IMR-90 (cell line): Measurements from ENCODE around the gene KAT7. TPM values are rescaled to one million over a fixed set of nuclear protein-coding genes. Genes with fewer than 3 reads are reported as not detected.

ENCODE experiments used
- ATAC-seq: fragments of 200-7000 bp; cut with Tn5 transposase; 2 replicates; pipeline ENCODE4 v1.9.1; 2020; ENCODE audit warnings: low read depth, mild to moderate bottlenecking, moderate library complexity
- BruUV-seq: library from RNA; stranded (reverse); fragments of 400-500 nt; replicated peaks from 2 replicates; lab custom pipeline; 2021; lab: Mats Ljungman, UMichigan
- CTCF ChIA-PET: fragments of 300-600 bp; formaldehyde crosslinking; extraction: SDS; loops from one replicate; lab custom pipeline; 2021; ENCODE audit warnings: antibody characterized with exemption; lab: Yijun Ruan, JAX
- POLR2A ChIA-PET: fragments of 300-600 bp; sonication (Branson Sonifier 250); formaldehyde crosslinking; loops from one replicate; lab custom pipeline; 2022; ENCODE audit warnings: antibody characterized with exemption; ENCODE audit not compliant: unreplicated experiment; lab: Charles Lee
- DNase-seq: peaks from one replicate; pipeline ENCODE4 v3.0.0; 2013
- H2AFZ ChIP-seq: replicated peaks from 2 replicates; pipeline ENCODE3; 2013; ENCODE audit warnings: low read length, mild to moderate bottlenecking; ENCODE audit not compliant: poor library complexity
- H2AK5ac ChIP-seq: 2 replicates; pipeline ENCODE4 v1.6.1; 2013; ENCODE audit warnings: low read depth, low read length, inconsistent platforms
- H2AK9ac ChIP-seq: replicated peaks from 2 replicates; pipeline ENCODE3; 2013; ENCODE audit warnings: mild to moderate bottlenecking, low read depth, low read length, moderate library complexity; ENCODE audit not compliant: poor library complexity
- H2BK120ac ChIP-seq: 2 replicates; pipeline ENCODE4 v1.6.1; 2013; ENCODE audit warnings: low read depth, low read length, inconsistent platforms
- H2BK15ac ChIP-seq: 3 replicates; pipeline ENCODE4 v1.6.1; 2013; ENCODE audit warnings: low read depth, low read length, inconsistent platforms
- H2BK20ac ChIP-seq: 2 replicates; pipeline ENCODE4 v1.6.1; 2013; ENCODE audit warnings: low read depth, mild to moderate bottlenecking, inconsistent platforms, low read length, moderate library complexity
- H2BK5ac ChIP-seq: 2 replicates; pipeline ENCODE4 v1.6.1; 2013; ENCODE audit warnings: mild to moderate bottlenecking, low read depth, low read length, inconsistent platforms; ENCODE audit not compliant: poor library complexity, severe bottlenecking
- H3K14ac ChIP-seq: replicated peaks from 2 replicates; pipeline ENCODE4 v1.6.1; 2013; ENCODE audit warnings: low read depth, low read length, inconsistent platforms
- H3K18ac ChIP-seq: 2 replicates; pipeline ENCODE4 v1.6.1; 2013; ENCODE audit warnings: low read depth, low read length, control low read depth
- H3K23ac ChIP-seq: 2 replicates; pipeline ENCODE4 v1.6.1; 2013; ENCODE audit warnings: low read depth, low read length, inconsistent platforms
- H3K27ac ChIP-seq: 2 replicates; pipeline ENCODE4 v1.5.1; 2013; ENCODE audit warnings: mild to moderate bottlenecking, control low read depth, low read length; ENCODE audit not compliant: insufficient read depth
- H3K27me3 ChIP-seq: 2 replicates; pipeline ENCODE4 v1.6.1; 2013; ENCODE audit warnings: low read length; ENCODE audit not compliant: control insufficient read depth, insufficient read depth
- H3K36me3 ChIP-seq: 2 replicates; pipeline ENCODE4 v1.6.1; 2013; ENCODE audit warnings: low read length, mixed read lengths; ENCODE audit not compliant: control insufficient read depth, insufficient read depth
- H3K4ac ChIP-seq: 2 replicates; pipeline ENCODE4 v1.6.1; 2013; ENCODE audit warnings: low read depth, low read length, inconsistent platforms
- H3K4me1 ChIP-seq: 2 replicates; pipeline ENCODE4 v1.6.1; 2013; ENCODE audit warnings: low read length, mixed read lengths; ENCODE audit not compliant: control insufficient read depth, insufficient read depth
- H3K4me2 ChIP-seq: 2 replicates; pipeline ENCODE4 v1.6.1; 2013; ENCODE audit warnings: low read depth, mild to moderate bottlenecking, control low read depth, low read length, moderate library complexity
- H3K4me3 ChIP-seq: 2 replicates; pipeline ENCODE4 v1.5.1; 2013; ENCODE audit warnings: low read depth, mild to moderate bottlenecking, control low read depth, low read length, moderate library complexity; ENCODE audit not compliant: insufficient read depth
- H3K56ac ChIP-seq: 2 replicates; pipeline ENCODE4 v1.6.1; 2013; ENCODE audit warnings: low read length, inconsistent platforms; ENCODE audit not compliant: insufficient read depth; ENCODE audit errors: extremely low read depth
- H3K79me1 ChIP-seq, 2 experiments: 2 replicates each; pipeline ENCODE4 v1.6.1; 2013; ENCODE audit warnings: low read length in 2 of 2, inconsistent platforms in 1 of 2, low read depth in 1 of 2
- H3K9ac ChIP-seq: 2 replicates; pipeline ENCODE4 v1.6.1; 2013; ENCODE audit warnings: low read depth, low read length, control low read depth
- H3K9me1 ChIP-seq: 2 replicates; pipeline ENCODE4 v1.6.1; 2013; ENCODE audit warnings: low read length, inconsistent platforms; ENCODE audit not compliant: insufficient read depth
- H3K9me3 ChIP-seq: 2 replicates; pipeline ENCODE4 v1.6.1; 2013; ENCODE audit warnings: low read length; ENCODE audit not compliant: control insufficient read depth, insufficient read depth
- H4K20me1 ChIP-seq: 2 replicates; pipeline ENCODE4 v1.6.1; 2013; ENCODE audit warnings: low read length, inconsistent platforms; ENCODE audit not compliant: insufficient read depth
- H4K5ac ChIP-seq: 2 replicates; pipeline ENCODE4 v1.6.1; 2013; ENCODE audit warnings: mild to moderate bottlenecking, low read depth, low read length, control low read depth
- H4K8ac ChIP-seq, 2 experiments: 2 replicates each; pipeline ENCODE4 v1.6.1; 2013; ENCODE audit warnings: low read depth in 2 of 2, low read length in 2 of 2, control low read depth in 1 of 2, inconsistent platforms in 1 of 2
- H4K91ac ChIP-seq: 2 replicates; pipeline ENCODE4 v1.6.1; 2013; ENCODE audit warnings: low read depth, low read length, inconsistent platforms; ENCODE audit not compliant: insufficient read depth
- BHLHE40 ChIP-seq: fragments of 150-350 bp; IDR thresholded peaks from 2 replicates; pipeline ENCODE4 v1.6.1; 2016; ENCODE audit warnings: mild to moderate bottlenecking, low read depth, low read length
- CEBPB ChIP-seq: IDR thresholded peaks from 2 replicates; pipeline ENCODE4 v1.6.1; 2012; ENCODE audit warnings: low read depth, low read length, improper control_type of control experiment
- ELK1 ChIP-seq: fragments of 150-350 bp; IDR thresholded peaks from 2 replicates; pipeline ENCODE4 v1.6.1; 2016; ENCODE audit warnings: low read depth, mild to moderate bottlenecking, low read length, moderate library complexity, borderline replicate concordance
- FOS ChIP-seq: fragments of 150-350 bp; IDR thresholded peaks from 2 replicates; pipeline ENCODE4 v1.6.1; 2016; ENCODE audit warnings: low read depth, low read length
- MAFK ChIP-seq: IDR thresholded peaks from 2 replicates; pipeline ENCODE4 v1.6.1; 2012; ENCODE audit warnings: low read depth, low read length, improper control_type of control experiment
- MAZ ChIP-seq: IDR thresholded peaks from 2 replicates; pipeline ENCODE4 v1.6.1; 2012; ENCODE audit warnings: low read depth, mild to moderate bottlenecking, low read length, improper control_type of control experiment, moderate library complexity, borderline replicate concordance
- MXI1 ChIP-seq: IDR thresholded peaks from 2 replicates; pipeline ENCODE4 v1.6.1; 2012; ENCODE audit warnings: low read depth, mild to moderate bottlenecking, low read length, moderate library complexity, borderline replicate concordance
- NFE2L2 ChIP-seq: fragments of 150-350 bp; IDR thresholded peaks from 2 replicates; pipeline ENCODE4 v1.6.1; 2016; ENCODE audit warnings: low read depth, mild to moderate bottlenecking, low read length
- RFX5 ChIP-seq: IDR thresholded peaks from 2 replicates; pipeline ENCODE4 v1.8.0; 2012; ENCODE audit warnings: low read depth, mild to moderate bottlenecking, low read length, moderate library complexity
- SMC3 ChIP-seq: fragments of 150-350 bp; IDR thresholded peaks from 2 replicates; pipeline ENCODE4 v1.6.1; 2016; ENCODE audit warnings: low read depth, mild to moderate bottlenecking, antibody characterized with exemption, low read length, moderate library complexity
- USF2 ChIP-seq: fragments of 150-350 bp; IDR thresholded peaks from 2 replicates; pipeline ENCODE4 v1.6.1; 2017; ENCODE audit warnings: mild to moderate bottlenecking, antibody characterized with exemption, low read length, low read depth
- dilution Hi-C: fragments of 300-500 bp; cut with HindIII; formaldehyde crosslinking; loops from one replicate; pipeline ENCODE4 v1.14.3; 2018; ENCODE audit warnings: low sequenced_read_pairs; ENCODE audit not compliant: unreplicated experiment
- in situ Hi-C: fragments of 300-500 bp; cut with MboI; formaldehyde crosslinking; loops from 3 replicates; pipeline ENCODE4 v1.14.3; 2019; ENCODE audit warnings: low sequenced_read_pairs, inconsistent platforms, mixed read lengths
- intact Hi-C: fragments of 100-400 bp; cut with micrococcal nuclease; formaldehyde crosslinking; loops from 2 replicates; pipeline ENCODE4 v1.10.0; 2022
- polyA plus RNA-seq, 3 experiments: library from polyadenylated mRNA; depleted of rRNA; stranded (reverse); fragments of >200 nt; gene quantifications; 2 replicates each; pipeline ENCODE4 v1.2.3, GENCODE V29; 2012; ENCODE audit warnings: low replicate concordance in 1 of 3
- total RNA-seq: library from RNA; depleted of rRNA; stranded (reverse); fragments of >200 nt; gene quantifications from 2 replicates; pipeline ENCODE4 v1.2.3, GENCODE V29; 2012

The KAT7 gene
- total and polyA plus RNA-seq, 2 of the 4 experiments (the other 2 are of a cell fraction): 16.9 to 21.9 TPM

GRCh38 chr17:49846938-49847712, 58.6 kb downstream of the KAT7 start (continued):
- no peak for TF ChIP-seq CEBPB

- Histone ChIP-seq H2BK120ac (no peak within 1 kb of the TSS), H3K27ac (no peak within 1 kb of the TSS), H3K4me1 (peaks cover 6% of the 10 kb centered on the region; the same call in 1 of the 2 replicates), H4K91ac (no peak within 1 kb of the TSS), H2BK20ac (no peak within 1 kb of the TSS), H3K23ac (no peak within 1 kb of the TSS), H2BK15ac (no peak within 1 kb of the TSS), H4K8ac (no peak within 1 kb of the TSS), H3K56ac (no peak within 1 kb of the TSS), H2AK5ac (no peak within 1 kb of the TSS), H3K36me3 (no peaks in the 10 kb centered on the region), H2AK9ac (no peak within 1 kb of the TSS), H3K4ac (no peak within 1 kb of the TSS), H3K9ac (no peak within 1 kb of the TSS), H3K27me3 (peaks cover 9% of the 10 kb centered on the region; the same call in 1 of the 2 replicates), H3K4me3 (no peak within 1 kb of the TSS), H2AFZ (no peak within 1 kb of the TSS), H3K9me1 (peaks cover 5% of the 10 kb centered on the region), H3K18ac (no peak within 1 kb of the TSS), H4K5ac (no peak within 1 kb of the TSS), H3K4me2 (no peak within 1 kb of the TSS), H2BK5ac (no peak within 1 kb of the TSS), H3K9me3 (no peaks in the 10 kb centered on the region), H3K14ac (no peak within 1 kb of the TSS), H3K79me1 (no peaks in the 10 kb centered on the region), H4K20me1 (no peaks in the 10 kb centered on the region)
- CTCF ChIA-PET: no interaction called here
- POLR2A ChIA-PET: no interaction called here
- BruUV-seq: no TSS peak
- DNase-seq (no peak), ATAC-seq (no peak)
- intact Hi-C loops: no loop called here
- in situ Hi-C loops: loop anchor here (5.0 kb wide), 2 partner anchors 141 to 276 kb away; partner anchors contain the start of gene SLC35B1
- dilution Hi-C loops: no loop called here
- TF ChIP-seq USF2: no peak
- TF ChIP-seq MXI1: no peak
- no peak for TF ChIP-seq RFX5
- no peak for TF ChIP-seq ELK1
- no peak for TF ChIP-seq NFE2L2
- no peak for TF ChIP-seq MAZ
- no peak for TF ChIP-seq BHLHE40
- no peak for TF ChIP-seq SMC3
- no peak for TF ChIP-seq MAFK
- TF ChIP-seq CEBPB: no peak
- TF ChIP-seq FOS: no peak
Observed at GRCh38 chr17:49848019-49848473, 59.6 kb downstream of the KAT7 start, which contains the start of gene TAC4. Gene TAC4, minus strand, starts transcription at chr17:49848069. Its CDS starts 52 bp downstream, at chr17:49848017.
